Activated CD4-positive, alpha-beta T cell treated with anti-CD3 and anti-CD28 coated beads, Interleukin-2, amount 50 U/mL, for 4 hours (primary cell): Measurements from ENCODE around the gene GATA2.

ENCODE experiments used
- DNase-seq, 2 experiments: peaks; one replicate each; pipeline ENCODE4 v3.0.0-alpha.2; 2020

The GATA2 gene

DNA sequence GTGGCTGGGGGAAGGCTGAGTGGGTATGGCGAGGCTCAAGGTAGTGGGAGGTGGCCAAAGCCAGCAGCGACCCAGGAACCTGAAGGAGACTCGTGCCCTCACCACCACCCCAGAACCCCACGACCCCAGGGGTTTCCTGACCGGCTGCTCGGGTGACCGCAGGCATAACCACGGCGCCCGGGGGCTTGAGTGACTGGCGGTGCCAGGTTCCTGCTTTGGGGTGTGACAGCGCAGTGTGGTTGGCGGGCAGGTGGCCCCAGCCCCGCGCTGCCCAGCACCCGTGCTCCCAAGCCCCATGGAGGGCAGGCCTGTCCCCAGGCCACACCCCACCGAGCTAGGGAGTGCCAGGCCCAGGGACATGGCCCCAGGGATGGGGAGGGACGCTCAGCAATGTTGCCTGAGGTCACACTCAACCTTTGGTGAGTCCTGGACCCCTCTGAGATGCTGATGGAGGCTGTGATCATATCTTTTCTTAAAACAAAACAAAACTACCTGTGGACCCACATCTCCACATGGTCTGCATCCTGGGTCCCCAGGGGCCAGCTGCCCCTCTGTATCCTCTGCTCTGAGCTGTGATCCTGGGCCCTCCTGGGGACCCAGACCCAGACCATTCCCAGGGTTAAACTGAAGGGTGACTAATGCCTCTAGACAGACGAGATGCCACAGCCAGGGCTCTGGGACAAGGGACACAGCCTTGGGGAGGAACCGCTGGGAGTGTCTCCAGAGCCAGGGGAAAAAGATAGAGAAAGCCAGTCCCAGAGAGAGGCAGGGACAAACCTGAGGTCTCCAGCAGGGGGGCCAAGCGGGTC is 39.3 kb downstream of the GATA2 start:
- no peak for DNase-seq

DNA sequence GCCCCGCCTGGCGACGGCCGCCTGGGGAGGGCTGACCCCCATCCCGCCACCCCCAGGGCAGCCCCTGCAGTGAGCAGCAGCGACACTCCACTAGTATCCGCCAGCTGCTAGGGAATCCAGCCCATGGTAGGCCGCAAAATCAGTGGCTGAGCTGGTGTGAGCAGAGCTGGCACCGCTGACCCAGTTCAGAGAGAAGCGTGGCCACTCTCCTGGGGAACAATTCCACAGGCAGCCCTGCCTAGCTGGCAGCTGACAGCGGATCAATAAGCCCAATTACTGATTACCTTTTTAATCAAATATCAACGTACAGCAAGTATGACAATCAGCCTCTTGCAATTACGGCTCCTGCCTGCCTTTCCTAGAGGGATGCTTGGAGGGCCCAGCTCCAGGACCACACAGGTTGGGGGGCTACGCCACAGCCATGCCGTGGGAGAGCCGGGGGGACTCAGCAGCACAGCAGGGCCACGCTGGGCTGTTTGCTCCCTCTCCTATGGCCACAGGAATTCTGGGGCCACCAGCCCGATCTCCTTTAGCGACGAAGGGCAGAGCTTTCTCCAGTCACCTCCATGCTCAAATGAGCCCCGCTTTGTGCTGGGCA is 40.2 kb downstream of the GATA2 start:
- no peak for DNase-seq

DNA sequence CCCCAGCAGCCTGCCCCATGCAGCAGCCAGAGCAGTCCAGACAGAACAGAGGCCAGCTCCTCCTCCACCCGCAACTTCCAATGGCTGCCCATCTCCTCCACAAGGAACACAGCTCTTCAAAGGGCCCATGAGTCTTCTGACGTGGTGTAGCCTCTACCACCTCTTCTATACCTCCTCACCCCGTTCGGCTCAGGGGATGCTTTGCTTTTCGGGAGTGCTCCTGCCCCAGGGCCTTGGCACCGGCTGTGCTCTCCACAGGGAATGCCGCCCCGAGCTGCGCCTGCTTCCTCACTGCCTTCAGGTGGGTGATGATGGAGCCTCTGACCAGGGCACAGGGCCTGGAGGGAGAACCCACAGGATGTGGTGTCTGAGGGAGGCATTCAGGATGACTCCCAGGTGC is 40.9 kb downstream of the GATA2 start:
- no peak for DNase-seq

DNA sequence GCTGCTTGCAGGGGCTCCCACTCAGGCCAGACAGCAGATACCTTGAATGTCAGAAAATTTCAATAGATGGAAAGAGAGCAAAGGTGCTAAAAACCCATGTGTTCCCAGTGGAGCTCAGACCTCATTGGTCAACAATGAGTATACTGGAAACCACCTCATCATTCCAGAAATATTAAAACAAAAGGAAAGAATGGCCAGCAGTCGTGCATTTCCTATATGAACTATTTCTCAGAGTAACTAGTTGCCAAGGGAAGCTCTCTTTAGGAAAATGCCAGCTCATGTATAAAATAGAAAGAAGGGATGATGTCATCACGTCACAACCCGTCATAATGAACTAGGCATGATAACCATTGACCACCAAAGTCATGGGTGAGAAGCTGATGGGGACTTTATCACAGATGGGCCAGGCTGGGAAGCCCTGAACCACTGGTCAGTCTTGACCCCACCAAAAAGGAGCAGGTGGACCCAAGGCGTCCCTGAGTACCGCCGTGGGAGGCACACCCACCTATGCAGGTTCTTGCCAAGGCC is 43.8 kb downstream of the GATA2 start:
- no peak for DNase-seq

DNA sequence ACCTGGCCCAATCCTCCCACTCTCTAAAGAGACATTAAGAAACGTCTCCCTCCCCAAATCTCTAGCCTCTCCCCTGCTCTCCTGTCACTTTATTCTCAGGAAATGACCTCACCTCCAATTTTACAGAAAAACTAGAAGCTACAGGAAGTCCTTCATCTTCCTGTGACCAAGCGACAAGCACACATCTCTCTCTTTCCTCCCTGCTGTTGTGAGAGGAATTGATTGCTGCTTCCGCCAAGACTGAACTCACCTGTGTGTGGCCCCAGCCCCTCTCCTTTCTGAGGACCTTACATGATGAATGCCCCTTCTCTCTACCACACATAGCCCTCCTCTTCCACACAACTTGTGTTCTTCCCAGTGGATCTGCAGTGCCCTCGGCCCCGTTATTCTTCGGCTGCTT is 44.5 kb downstream of the GATA2 start:
- no peak for DNase-seq

DNA sequence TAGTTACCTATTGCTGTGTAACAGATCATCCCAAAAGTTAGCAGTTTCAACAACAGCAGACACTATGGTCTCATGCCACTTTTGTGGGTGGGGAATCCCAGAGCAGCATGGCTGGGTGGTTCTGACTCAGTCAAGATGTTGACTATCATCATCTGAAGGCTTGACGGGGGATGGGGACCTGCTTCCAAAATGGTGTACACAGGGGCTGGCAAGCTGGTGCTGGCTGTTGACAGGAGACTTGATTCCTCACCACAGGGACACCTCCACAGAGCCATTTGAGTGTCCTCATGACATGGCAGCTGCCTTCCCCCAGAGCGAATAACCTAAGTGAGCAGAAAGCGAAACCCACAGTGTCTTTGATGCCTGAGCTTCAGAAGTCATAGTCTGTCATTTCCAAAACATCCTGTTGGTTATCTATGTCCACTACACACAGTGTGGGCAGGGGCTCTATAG is 45.4 kb downstream of the GATA2 start:
- DNase-seq = peak in 1 of 2 experiments; percentile 11

DNA sequence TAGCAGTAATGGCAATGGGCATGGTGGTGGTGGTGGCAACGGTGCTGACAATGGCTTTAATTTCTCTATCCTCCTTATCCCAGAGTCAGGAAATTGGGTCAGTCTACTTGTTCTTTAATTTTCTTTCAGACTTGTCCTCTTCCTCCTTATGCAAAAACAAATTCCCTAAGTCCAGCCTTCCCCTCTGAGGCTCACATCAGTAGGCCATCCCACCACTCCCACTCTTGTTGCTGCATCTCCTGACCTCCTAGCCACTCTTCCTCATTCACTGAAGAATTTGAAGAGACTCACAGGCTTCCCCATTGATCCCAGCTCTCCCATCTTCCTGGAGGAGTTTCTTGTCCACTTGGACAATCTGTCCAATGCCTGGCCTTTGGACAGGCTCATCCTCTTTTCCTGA is 46.2 kb downstream of the GATA2 start:
- DNase-seq = no peak

DNA sequence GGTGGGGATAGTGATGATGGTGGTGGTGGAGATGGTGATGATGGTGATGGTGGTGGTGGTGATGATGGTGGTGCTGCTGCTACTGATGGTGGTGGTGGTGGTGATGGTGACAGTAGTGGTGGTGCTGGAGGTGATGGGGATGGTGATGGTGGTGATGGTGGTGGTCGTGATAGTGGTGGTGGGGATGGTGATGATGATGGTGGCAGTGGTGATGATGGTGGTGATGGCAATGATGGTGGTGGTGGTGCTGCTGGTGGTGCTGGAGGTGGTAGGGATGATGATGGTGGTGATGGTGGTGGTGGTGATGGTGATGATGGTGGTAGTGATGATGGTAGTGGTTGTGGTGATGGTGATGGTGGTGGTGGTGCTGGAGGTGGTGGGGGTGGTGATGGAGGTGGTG is 47.6 kb downstream of the GATA2 start:
- no peak for DNase-seq

DNA sequence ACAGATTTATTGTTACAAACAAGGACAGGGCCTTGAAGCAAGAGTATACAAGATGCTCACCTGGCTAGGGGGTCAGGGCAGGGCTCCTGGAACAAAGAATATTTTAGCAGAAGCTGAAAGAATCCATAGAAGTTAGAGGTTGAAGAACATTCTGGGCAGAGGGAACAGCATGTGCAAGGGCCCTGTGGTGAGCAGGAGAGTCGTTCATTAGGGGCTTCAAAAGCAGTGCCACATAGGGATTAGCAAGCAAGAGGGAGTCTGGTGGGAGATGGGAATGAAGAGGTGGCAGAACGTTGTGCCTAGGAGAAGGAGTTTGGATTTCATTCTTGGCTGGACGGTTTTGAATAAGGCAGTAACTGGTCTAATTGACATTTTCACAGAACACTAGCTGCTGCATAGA is 49.2 kb downstream of the GATA2 start:
- no peak for DNase-seq

DNA sequence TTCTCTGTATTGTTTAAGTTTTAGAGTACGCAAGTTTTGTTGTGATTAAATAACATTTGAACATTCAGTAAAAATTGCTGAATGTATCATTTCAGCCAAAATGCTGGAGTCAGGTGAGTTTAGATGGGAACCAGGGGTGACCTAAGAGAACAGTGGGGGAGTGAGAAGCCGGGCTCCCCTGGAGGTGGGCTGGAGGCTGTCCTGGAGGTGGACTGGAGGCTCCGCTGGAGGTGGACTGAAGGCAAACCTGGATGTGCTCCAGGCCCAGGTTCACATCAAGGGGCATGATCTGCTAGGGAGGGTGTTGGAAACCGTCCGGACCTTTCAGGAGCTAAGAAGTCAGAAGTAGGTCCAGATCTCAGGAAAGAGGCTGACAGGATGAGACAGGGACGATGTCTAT is 50.1 kb downstream of the GATA2 start:
- DNase-seq = no peak

DNA sequence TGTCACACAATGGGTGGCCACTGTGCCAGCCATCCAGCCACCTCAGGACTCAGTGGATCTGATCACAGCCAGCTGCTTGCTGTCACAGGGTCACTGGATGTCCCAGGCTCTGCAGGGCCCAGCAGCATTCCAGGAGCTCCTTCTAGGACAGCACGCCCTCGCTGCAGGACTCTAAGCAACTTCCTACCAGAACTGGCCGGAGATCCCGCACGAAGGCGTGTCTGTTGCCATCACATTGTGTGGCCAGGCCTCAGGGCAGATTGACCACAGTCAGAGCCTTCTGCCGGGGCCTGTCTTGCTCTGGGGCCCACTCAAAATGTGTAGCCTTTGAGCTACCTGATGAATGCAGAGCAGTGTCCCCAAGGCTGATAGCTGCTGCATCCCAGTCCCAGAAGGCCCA is 50.9 kb downstream of the GATA2 start:
- no peak for DNase-seq

DNA sequence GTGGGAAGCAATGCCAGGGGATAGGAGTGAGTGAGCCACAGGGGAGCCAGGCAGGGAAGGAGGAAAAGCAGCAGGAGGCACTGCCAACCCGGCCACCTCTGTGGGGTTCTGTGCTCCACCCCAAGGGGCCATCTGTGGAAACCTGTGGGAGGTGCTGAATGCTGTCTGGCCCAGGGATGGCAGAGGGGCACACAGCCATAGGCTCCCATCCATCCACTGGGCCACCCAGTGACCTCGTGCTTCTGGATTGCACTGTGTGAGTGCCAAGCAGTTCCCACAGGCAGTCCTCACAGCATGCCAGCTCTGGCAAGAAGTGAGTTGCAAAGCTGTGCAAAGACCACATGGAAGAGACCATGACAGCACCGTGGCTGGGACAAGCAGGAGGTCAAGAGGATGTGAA is 53.8 kb downstream of the GATA2 start:
- DNase-seq = no peak

DNA sequence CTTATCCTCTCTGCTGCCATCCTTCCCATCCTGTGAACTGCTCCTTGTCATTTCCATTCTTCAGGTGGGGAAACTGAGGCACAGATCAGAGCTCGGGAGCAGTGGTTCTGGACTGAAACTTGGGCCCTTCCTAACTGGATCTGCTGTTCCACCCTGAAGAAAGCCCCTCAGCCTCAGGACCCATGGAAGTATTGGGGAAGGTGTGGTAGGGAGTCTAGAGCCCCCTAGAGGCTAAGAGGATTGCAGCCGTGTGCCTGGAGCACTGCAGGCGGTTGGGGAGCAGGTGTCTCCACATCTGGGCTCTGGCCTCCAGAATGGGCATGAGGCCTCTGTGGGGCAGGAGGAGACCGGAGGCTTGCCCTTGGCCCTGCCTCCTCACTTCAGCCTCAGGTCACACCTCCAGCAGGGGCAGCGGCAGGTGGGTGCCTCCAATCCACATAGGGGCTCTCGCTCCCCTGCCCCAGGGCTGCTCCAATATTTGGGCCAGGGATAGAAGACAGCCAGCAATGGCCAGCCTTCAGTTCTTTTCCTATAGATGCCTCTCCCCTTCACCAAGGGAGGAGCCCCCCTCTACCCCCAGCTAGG is 54.4 kb downstream of the GATA2 start:
- no peak for DNase-seq

DNA sequence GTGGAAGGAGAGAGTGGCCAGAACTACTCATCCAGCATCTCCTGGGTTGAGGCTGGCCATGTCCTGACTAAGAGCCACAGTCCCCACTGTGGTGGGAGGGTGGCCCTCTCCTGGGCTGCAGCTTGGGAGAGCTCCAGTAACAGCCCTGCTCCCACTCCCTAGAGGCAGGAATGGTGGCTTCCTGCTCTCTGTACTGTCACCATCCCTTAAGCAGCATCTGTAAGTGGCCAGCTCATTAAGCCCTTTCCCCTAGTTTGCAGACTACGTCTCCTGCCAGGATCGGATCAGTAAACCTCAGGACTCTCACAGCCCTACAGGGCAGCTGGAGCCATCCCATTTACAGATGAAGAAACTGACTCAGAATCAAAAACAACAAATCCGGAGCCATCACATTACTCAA is 56.8 kb downstream of the GATA2 start:
- DNase-seq = no peak

DNA sequence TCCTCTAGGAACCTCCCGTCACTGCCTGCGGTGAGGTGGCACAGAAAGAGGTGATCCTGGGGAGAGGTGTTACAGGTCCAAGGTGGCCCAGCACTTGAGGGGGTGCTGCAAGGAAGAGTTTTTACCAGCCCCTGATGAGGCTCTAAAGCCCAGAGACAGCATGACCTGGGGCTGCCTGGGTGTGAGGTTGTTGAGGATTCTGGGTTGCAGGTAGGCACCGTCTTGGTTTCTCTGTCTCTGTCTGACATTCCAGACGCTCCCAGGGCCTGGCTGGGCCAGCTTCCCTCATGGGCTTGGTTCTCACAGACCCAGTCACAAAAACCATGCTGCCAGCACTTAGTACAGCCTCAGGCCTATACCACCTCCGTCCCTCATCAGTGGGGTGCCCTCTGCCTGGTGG is 57.4 kb downstream of the GATA2 start:
- no peak for DNase-seq

DNA sequence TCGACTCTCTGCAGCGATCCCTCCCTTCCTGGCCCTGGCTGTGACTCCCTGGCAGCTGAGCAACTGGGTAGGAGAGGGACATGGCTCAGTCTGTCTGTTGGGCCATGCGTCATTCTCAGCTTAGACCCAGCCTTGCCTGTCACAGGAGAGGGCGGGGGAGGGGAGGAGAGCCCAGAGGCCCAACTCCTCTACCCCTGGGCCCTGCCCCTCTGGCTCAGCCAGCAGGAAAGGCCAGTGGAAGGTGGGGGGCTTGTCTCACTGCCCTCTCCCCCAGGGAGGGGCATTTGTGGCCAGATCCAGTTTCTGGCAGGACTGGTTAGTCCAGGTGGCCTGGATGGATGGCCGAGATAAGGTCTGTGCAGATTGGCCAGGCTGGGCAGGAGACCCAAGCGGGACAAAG is 57.9 kb downstream of the GATA2 start:
- no peak for DNase-seq

DNA sequence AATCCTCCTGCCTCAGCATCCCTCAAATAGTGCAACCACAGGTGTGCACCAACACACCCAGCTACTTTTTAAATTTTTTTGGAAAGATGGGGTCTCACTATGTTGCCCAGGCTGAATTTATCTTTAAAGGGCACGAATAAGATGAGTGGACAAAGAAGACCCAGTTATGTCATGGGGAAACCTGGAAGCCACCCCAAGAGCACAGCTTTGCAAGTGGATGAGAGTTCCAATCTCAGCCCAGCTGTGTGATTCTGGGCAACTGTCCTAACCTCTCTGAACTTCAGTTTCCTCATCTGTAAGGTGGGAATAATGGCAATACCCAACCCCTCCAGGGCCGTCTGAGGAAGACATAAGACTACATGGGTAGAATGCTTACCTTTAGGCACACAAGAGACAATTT is 58.5 kb downstream of the GATA2 start:
- no peak for DNase-seq

DNA sequence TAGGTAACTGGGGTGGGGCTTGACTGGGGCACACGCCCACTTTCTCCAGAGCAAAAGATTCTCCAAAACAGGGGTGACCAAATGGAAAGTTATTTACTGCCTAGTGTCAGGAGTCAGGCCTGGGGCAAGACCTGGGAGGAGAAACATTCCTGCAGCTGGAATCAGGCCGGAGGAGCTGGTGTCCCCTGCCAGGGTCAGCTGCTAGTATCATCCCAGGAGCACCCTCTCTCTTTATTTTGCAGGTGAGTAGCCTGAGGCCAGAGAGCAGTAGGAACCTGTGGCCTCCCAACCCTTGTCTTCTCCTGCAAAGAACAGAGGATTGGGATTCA is 59.2 kb downstream of the GATA2 start:
- no peak for DNase-seq

DNA sequence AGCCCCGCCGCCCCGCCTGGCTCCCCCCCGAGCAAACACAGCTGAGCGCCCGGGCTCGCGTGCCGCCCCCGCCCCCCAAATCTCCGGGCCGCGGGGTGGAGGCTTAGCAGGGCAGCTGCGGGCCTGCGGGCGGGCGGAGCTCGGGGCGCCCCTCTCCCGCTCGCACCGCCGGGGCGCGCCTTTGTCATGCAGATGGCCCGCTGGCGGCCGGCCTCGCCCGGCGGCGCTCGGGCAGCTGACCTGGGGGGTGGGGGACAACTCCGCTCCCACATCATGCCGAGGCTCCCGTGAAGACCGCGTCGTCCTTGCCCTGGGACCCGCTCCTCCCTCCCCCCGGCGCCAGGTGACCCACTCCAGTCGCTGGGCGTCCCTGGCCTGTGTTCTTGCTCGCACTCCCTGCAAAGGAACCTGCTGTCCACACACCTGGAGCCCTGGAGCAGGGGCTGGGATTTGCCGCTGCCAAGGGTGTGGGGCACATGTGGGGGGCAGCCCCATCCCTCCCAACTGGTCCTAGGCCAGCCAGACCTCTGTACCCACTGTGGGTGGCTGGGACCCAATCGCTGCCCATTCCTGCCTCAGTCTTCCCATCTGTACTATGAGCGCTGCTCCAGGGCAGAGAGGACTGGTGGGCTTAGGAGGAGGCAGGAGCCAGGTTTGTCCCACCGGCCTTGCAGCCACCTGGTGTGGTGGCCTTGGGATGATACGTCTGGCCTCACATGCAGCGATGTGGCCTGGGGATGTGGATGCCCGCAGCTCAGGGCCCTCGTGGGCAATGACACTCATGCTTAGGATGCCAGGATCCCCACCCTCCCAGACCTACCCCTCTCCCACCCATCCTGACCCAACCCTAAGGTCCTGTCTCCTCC is 59.8 kb downstream of the GATA2 start:
- no peak for DNase-seq

DNA sequence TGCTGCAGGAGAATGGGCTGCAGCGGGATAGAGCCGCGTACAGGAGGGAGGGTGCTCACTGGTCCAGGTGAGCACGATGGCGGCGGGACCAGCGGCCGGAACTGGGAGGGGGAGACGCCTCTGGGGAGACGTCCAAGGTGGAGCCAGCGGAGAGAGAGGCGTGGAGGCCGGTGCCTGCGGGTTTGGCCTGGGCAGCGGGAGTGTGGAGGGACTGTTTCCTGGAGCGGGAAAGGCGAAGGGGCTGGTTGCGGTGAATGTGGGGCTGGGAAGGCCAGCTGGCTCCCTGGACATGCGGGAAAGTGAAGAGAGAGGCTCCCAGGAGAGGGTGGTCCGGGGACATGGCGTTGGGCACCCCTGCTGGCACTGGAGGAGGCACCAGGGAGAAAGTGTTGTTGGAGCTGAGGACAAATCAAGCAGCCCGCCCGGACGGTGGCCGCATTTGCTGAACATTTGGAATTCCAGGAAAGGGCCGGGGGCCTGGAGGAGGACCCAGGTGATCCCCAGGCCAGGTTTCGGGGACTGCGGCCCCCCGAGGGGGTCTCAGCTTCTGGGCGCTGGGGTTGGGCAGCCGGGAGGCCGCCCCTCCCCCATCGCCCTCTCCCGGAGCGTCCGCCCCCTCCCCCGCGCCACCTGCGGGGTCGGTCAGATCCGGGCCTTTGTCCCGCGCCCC is 60.6 kb downstream of the GATA2 start:
- no peak for DNase-seq

DNA sequence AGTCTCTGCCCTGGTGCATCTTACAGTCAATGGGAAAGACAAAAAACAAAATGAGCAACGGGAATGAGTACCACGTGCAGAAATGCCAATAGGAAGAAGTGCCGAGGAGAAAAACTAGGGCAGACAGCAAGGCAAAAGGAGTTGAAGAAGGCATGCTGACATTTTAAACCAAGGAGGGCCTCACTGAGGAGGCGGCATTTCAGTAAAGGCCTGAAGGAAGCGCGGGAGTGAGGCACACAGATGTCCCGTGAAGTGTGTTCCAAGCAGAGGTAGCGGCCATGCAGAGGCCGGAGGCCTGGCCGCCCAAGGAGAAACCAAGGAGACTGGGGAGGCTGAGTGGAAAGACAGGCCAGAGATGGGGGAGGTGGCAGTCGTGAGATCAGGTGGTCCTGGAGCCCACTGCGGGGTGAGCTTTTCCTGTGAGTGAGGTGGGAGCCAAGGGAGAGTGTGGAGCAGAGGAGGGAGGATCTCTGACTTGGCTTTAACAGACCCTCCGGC is 61.1 kb downstream of the GATA2 start:
- no peak for DNase-seq

DNA sequence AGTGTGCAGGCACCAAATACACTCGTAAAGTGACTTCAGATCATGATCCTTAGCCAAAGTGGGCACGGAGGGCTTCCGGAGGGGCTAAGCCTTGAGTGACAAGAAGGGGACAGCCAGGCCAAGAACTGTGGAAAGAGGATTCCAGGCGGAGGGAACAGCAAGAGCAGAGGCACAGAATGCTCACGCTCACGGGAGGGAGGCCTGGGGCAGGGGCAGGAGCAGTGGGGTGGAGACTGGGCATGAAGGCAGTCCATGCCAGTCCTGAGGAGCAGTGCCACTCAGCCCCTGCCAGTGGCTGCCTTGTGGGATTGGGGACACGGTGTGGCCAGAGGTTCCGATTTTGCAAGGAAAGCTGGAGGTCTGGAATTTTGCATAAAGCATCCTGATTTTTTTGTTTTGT is 62.3 kb downstream of the GATA2 start:
- no peak for DNase-seq

DNA sequence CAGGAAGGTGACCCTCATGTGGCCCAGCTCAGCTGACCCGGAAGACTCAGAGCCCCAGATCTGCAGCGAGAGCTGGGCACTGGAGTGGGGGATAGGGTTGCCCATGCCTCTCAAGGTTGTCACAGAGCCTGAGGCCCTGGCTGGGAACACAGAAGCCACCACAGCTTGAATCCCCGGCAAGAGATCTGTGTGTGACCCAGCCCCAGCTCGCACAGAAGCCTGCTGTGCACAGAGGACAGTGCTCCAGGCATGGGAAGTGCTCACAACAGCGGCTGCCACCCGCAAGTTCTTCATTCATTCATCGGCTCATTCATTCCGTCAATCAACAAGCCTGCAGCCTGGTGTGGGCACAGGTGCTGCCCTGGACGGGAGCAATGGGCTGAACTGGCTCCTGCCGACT is 62.7 kb downstream of the GATA2 start:
- no peak for DNase-seq
